ENCODE measurements around the gene FGGY. TPM values are rescaled to one million over a fixed set of nuclear protein-coding genes. Genes with fewer than 3 reads are reported as not detected.

The FGGY gene
- total RNA-seq, 1 experiment from 2014 or later, result 17.8 TPM

DNA sequence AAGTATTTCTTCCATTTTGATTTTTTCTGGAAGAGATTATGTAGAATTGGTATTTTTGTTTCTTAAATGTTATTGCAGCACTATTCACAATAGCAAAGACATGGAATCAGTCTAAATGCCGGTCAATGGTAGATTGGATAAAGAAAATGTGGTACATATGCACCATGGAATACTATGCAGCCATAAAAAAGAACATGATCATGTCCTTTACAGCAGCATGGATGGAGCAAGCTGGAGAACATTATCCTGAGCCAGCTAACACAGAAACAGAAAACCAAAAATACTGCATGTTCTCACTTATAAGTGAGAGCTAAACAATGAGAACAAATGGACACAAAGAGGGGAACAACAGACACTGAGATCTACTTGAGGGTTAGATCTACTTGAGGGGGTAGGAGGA, 5.4 kb downstream of the FGGY start:
- H3K9me3 ChIP-seq (ENCODE audit: insufficient read depth, low read depth), result peaks cover 11% of the 10 kb centered on the region; the same call in 1 of the 2 replicates
- no peaks in the 10 kb centered on the region for H4K20me1 ChIP-seq (ENCODE audit: insufficient read depth)
- no peak overlapping the region for H2AFZ ChIP-seq
- ChIA-PET CTCF (no interaction called here), POLR2A (ENCODE audit: unreplicated experiment) (no interaction called here)
- H3F3A ChIP-seq (ENCODE audit: insufficient read depth, low read depth), result peaks cover 14% of the 10 kb centered on the region; the same call in 1 of the 2 replicates
- H3K4me2 ChIP-seq, result no peak overlapping the region
- H3K4me1 ChIP-seq (replicated peaks; ENCODE audit: insufficient read depth), result peaks cover 18% of the 10 kb centered on the region
- no TSS peak for BruUV-seq (replicated peaks)
- no peak overlapping the region for H3K27ac ChIP-seq
- H3K4me3 ChIP-seq, result no peak overlapping the region
- intact Hi-C loops (cut with micrococcal nuclease; ENCODE audit: unreplicated experiment), result no loop called here
- H3K79me2 ChIP-seq (ENCODE audit: low read depth), result peaks cover 5% of the 10 kb centered on the region
- no peaks in the 10 kb centered on the region for H3K9me2 ChIP-seq (ENCODE audit: insufficient read depth)
- no peak for DNase-seq
- TF ChIP-seq EZH2 (IDR thresholded peaks at IDR 0.05; ENCODE audit: low read depth), result no peak
- TF ChIP-seq CTCF (conservative IDR thresholded peaks at IDR 0.05), result no peak
- no peaks in the 10 kb centered on the region for H3K27me3 ChIP-seq (ENCODE audit: insufficient read depth, low read depth)
- H3K36me3 ChIP-seq (ENCODE audit: low read depth), result 0 out of 2 replicates have a peak, but pooled peaks cover 5% of the 10 kb centered on the region

- no peaks in the 10 kb centered on the region for H4K20me1 ChIP-seq (ENCODE audit: insufficient read depth)
- CTCF ChIA-PET, result no interaction called here
- POLR2A ChIA-PET (ENCODE audit: unreplicated experiment), result no interaction called here
- peaks cover 14% of the 10 kb centered on the region for H3K4me1 ChIP-seq (replicated peaks; ENCODE audit: insufficient read depth)
- no peak overlapping the region for H2AFZ ChIP-seq
- peaks cover 8% of the 10 kb centered on the region; the same call in 1 of the 2 replicates for H3F3A ChIP-seq (ENCODE audit: insufficient read depth, low read depth)
- peaks cover 11% of the 10 kb centered on the region; the same call in 1 of the 2 replicates for H3K9me3 ChIP-seq (ENCODE audit: insufficient read depth, low read depth)
- no peak for DNase-seq
- no peaks in the 10 kb centered on the region for H3K9me2 ChIP-seq (ENCODE audit: insufficient read depth)
- no peak overlapping the region for H3K27ac ChIP-seq
- H3K4me3 ChIP-seq, result no peak overlapping the region
- no peak overlapping the region for H3K4me2 ChIP-seq
- no peaks in the 10 kb centered on the region for H3K27me3 ChIP-seq (ENCODE audit: insufficient read depth, low read depth)
- peaks cover 4% of the 10 kb centered on the region for H3K79me2 ChIP-seq (ENCODE audit: low read depth)
- intact Hi-C loops (cut with micrococcal nuclease; ENCODE audit: unreplicated experiment), result no loop called here
- no TSS peak for BruUV-seq (replicated peaks)
- TF ChIP-seq EZH2 (IDR thresholded peaks at IDR 0.05; ENCODE audit: low read depth), result no peak
- H3K36me3 ChIP-seq (ENCODE audit: low read depth), result 0 out of 2 replicates have a peak, but pooled peaks cover 5% of the 10 kb centered on the region
Observed at GRCh38 chr1:59302871-59303270, 6.0 kb downstream of the FGGY start.

GRCh38 chr1:59305188-59305587, 8.3 kb downstream of the FGGY start:
- H3K27me3 ChIP-seq (ENCODE audit: insufficient read depth, low read depth), result no peaks in the 10 kb centered on the region
- no peak overlapping the region for H3K4me3 ChIP-seq
- DNase-seq, result no peak
- H3K4me2 ChIP-seq, result no peak overlapping the region
- H4K20me1 ChIP-seq (ENCODE audit: insufficient read depth), result no peaks in the 10 kb centered on the region
- no TSS peak for BruUV-seq (replicated peaks)
- no peaks in the 10 kb centered on the region for H3K4me1 ChIP-seq (replicated peaks; ENCODE audit: insufficient read depth)
- H3K79me2 ChIP-seq (ENCODE audit: low read depth), result no peaks in the 10 kb centered on the region
- intact Hi-C loops (cut with micrococcal nuclease; ENCODE audit: unreplicated experiment), result no loop called here
- ChIA-PET POLR2A (ENCODE audit: unreplicated experiment) (no interaction called here), CTCF (no interaction called here)
- H3K36me3 ChIP-seq (ENCODE audit: low read depth), result 0 out of 2 replicates have a peak, but pooled peaks cover 5% of the 10 kb centered on the region
- no peak overlapping the region for H3K27ac ChIP-seq
- H3F3A ChIP-seq (ENCODE audit: insufficient read depth, low read depth), result no peaks in the 10 kb centered on the region
- H2AFZ ChIP-seq, result no peak overlapping the region
- peaks cover 11% of the 10 kb centered on the region; the same call in 1 of the 2 replicates for H3K9me3 ChIP-seq (ENCODE audit: insufficient read depth, low read depth)
- H3K9me2 ChIP-seq (ENCODE audit: insufficient read depth), result no peaks in the 10 kb centered on the region
- TF ChIP-seq EZH2 (IDR thresholded peaks at IDR 0.05; ENCODE audit: low read depth) (no peak), CTCF (conservative IDR thresholded peaks at IDR 0.05) (no peak)

DNA sequence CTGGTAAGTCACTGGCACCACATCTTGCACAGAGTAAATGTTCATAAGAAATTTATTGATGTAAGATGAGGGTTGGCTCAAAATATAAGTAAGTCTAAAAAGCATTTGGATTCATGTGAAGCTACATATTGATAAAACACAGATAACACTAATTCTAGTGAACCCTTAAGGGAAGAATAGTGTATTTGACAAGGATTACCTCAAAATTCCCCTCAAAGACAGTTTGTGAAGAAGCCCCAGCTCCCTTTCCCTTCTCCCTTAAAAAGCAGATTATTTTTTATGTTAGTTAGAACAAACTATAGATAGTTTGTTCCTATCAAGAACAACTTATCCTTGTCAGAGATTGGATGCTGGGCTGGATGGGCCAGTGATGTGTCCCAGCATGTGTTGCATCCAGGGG, 10.7 kb downstream of the FGGY start:
- no peaks in the 10 kb centered on the region for H3F3A ChIP-seq (ENCODE audit: insufficient read depth, low read depth)
- H4K20me1 ChIP-seq (ENCODE audit: insufficient read depth), result no peaks in the 10 kb centered on the region
- intact Hi-C loops (cut with micrococcal nuclease; ENCODE audit: unreplicated experiment), result no loop called here
- BruUV-seq (replicated peaks), result no TSS peak
- H3K4me2 ChIP-seq, result no peak overlapping the region
- no peak for TF ChIP-seq CTCF (conservative IDR thresholded peaks at IDR 0.05)
- no peak for TF ChIP-seq EZH2 (IDR thresholded peaks at IDR 0.05; ENCODE audit: low read depth)
- no peaks in the 10 kb centered on the region for H3K9me2 ChIP-seq (ENCODE audit: insufficient read depth)
- peaks cover 9% of the 10 kb centered on the region; the same call in 1 of the 2 replicates for H3K9me3 ChIP-seq (ENCODE audit: insufficient read depth, low read depth)
- H3K27me3 ChIP-seq (ENCODE audit: insufficient read depth, low read depth), result no peaks in the 10 kb centered on the region
- H2AFZ ChIP-seq, result no peak overlapping the region
- no peaks in the 10 kb centered on the region for H3K79me2 ChIP-seq (ENCODE audit: low read depth)
- no peak overlapping the region for H3K4me3 ChIP-seq
- CTCF ChIA-PET, result no interaction called here
- POLR2A ChIA-PET (ENCODE audit: unreplicated experiment), result interaction anchor here (0.5 to 0.7 kb wide), 2 partner anchors 12 to 523 kb away, joined by 3 to 4 read pairs; partner anchors contain the start of gene JUN
- no peak for DNase-seq
- H3K36me3 ChIP-seq (ENCODE audit: low read depth), result 0 out of 2 replicates have a peak, but pooled peaks cover 5% of the 10 kb centered on the region
- no peaks in the 10 kb centered on the region for H3K4me1 ChIP-seq (replicated peaks; ENCODE audit: insufficient read depth)
- H3K27ac ChIP-seq, result no peak overlapping the region
